Stimulated activated CD4-positive, alpha-beta T cell treated with anti-CD3 and anti-CD28 coated beads, TNF-alpha, amount 100 ng/mL, for 4 hours (primary cell): ENCODE measurements around the gene FUOM.
"Not testable (repeated sequence)": the region's sequence is repeated elsewhere in the genome, so short reads cannot be mapped to it uniquely, and the experiment has no call there.

Experiments used
- DNase-seq, 3 experiments: peaks; one replicate each; pipeline ENCODE4 v3.0.0-alpha.2; 2020; ENCODE audit warnings: low read depth in 3 of 3

Gene FUOM

GRCh38 chr10:133368153-133368552 lies 10.3 kb upstream of the FUOM start:
- no peak for DNase-seq

- DNase-seq: not testable (repeated sequence)
Measured at GRCh38 chr10:133367461-133367860, 9.6 kb upstream of the FUOM start.

- no peak for DNase-seq
Measured at GRCh38 chr10:133366751-133367150, 8.9 kb upstream of the FUOM start.

- no peak for DNase-seq
Measured at GRCh38 chr10:133366130-133366478, 8.3 kb upstream of the FUOM start.

GRCh38 chr10:133365461-133366129 lies 7.8 kb upstream of the FUOM start:
- no peak for DNase-seq

- no peak for DNase-seq
Measured at GRCh38 chr10:133364645-133365431, 7.0 kb upstream of the FUOM start.

GRCh38 chr10:133362846-133363245 lies 5.0 kb upstream of the FUOM start:
- DNase-seq: no peak

- DNase-seq: no peak
Measured at GRCh38 chr10:133361773-133362441, 4.1 kb upstream of the FUOM start.

- DNase-seq: no peak
Measured at GRCh38 chr10:133361227-133361626, 3.4 kb upstream of the FUOM start.

GRCh38 chr10:133359972-133360610 lies 2.3 kb upstream of the FUOM start:
- no peak for DNase-seq

GRCh38 chr10:133359554-133359971 lies 1.7 kb upstream of the FUOM start:
- DNase-seq: no peak

- DNase-seq: no peak
Measured at GRCh38 chr10:133358925-133359310, 1.1 kb upstream of the FUOM start.

GRCh38 chr10:133358162-133358924 lies 524 bp upstream of the FUOM start:
- no peak for DNase-seq

GRCh38 chr10:133356549-133357284 lies 1.1 kb downstream of the FUOM start:
- DNase-seq: no peak

- DNase-seq: no peak
Measured at GRCh38 chr10:133355991-133356390, 1.8 kb downstream of the FUOM start.

GRCh38 chr10:133355266-133355665 lies 2.6 kb downstream of the FUOM start:
- no peak for DNase-seq

GRCh38 chr10:133354672-133355240 lies 3.1 kb downstream of the FUOM start:
- no peak for DNase-seq

- DNase-seq: no peak
Measured at GRCh38 chr10:133353988-133354605, 3.7 kb downstream of the FUOM start.

GRCh38 chr10:133353202-133353959 lies 4.4 kb downstream of the FUOM start:
- no peak for DNase-seq
